ENCODE measurements around the gene AP2A2.

AP2A2 gene

DNA sequence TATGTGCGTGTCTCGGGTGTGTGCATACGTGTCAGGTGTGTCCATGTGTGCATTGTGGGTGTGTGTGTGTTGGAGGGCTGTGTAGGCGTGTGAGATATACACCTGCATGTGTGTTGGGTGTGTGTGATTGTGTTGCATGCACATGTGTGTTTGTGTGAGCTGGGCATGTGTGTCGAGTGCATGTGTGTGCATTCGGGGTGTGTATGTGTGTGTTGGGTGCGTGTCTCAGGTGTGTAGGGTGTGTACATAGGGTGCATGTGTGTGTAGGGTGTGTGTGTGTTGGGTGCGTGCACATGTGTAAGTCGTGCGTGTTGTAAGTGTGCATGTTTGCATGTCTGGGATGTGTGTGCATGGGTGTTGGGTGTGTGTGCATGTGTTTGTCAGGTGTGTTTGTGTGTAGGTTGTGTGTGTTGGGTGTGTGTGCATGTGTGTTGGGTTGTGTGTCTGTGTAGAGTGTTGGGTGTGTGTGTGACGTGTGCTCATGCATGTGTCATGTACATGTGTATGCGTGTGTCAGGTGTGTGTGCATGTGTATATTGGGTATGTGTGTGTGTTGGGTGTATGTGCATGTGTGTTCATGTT is 106.7 kb downstream of the AP2A2 start:
- DNase-seq, result no peak

DNA sequence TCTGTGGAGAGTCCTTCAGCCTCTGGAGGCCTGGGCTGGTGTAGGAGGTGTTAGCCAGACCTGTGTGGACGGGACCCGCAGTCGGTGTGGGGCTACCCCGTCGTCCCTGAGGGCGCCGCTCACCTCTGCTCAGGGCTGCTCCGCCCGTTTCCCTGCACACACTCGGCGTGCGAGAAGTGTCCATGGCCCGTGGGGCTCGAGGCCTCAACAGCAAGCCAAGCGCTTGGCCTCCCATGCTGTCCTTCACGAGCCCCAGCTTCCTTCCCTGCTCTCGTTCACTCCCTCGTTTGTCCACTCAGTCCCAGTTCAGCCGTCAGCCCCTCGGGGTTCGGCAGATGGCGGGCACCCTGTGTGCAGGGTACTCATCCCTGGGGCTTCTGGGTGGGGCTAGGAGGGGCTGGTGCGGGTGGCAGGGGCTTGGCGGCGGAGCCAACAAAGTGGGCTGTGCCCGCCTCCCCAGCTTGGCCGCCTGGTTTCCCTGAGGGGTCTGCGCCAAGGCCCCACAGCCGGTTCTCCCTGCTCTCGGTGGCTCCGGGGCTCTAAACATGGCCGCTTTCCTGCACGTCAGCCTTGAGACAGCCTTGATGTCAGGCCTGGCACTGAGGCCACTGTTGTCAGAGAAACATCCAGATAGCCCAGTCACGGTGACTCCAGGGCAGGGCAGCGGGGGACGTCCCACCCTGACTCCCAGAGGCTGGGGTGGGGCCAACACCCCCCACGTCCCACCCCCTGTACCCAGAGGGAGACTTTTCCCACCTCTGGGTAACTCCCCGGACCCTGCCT is 107.5 kb downstream of the AP2A2 start:
- DNase-seq, result no peak

DNA sequence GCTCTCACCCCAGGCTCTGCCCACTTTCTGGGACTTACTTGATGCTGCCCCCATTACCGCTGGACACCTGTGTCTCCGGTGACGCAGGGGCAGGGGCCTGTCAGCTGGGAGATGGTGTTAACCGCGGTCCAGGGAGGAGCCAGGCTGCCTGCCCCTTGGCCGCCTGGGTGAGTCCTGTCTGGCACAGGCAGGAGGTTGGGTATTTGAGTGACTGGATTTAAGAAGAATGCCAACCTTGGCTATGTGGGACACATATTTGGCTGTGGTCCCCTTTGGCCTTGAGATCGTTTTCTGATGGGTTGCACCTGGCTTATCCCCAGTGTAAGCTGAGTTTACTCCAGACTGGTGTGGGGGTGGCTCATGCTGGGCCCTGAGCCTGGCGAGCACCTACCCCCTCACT is 108.3 kb downstream of the AP2A2 start:
- DNase-seq, result no peak

DNA sequence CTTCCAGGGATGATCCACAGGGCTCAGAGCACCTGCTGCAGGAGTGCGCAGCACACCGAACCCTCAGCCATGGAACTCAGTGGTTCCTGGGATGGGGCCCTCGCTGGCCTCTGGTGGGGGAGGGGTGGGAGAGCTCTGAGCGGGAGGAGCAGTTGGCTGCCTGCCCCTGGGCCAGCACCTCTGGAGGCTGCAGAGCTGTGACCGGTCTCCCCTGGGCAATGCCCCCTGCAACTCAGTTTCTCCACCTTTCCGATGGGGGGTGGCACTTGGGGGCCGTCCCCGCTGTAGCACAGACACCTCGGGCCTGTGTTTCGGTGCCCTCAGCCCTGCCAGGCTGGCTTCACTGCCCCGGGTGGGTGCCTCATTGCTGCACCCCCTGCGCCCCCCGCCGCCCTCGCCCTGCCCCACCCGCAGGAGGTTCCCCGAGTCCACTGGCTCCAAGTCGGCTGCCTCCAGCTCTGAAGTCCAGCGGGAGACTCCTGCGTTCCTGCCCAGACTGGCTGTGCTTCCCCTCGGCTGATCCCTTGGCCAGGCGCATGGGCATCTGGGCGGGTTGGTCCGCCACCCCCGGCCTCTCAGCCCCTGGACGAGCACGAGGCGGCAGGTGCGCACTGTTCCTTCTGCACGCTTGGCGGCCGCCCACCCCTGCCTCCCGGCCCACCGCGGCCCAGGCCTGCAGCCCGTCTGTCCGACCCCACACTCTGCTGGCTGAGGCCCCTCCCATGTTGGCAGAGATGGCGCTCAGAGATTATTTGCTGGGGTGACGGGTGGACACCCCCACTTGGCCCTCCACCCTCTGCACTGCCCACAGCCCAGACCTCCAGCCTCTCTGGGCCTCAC is 109.0 kb downstream of the AP2A2 start:
- DNase-seq, result no peak

DNA sequence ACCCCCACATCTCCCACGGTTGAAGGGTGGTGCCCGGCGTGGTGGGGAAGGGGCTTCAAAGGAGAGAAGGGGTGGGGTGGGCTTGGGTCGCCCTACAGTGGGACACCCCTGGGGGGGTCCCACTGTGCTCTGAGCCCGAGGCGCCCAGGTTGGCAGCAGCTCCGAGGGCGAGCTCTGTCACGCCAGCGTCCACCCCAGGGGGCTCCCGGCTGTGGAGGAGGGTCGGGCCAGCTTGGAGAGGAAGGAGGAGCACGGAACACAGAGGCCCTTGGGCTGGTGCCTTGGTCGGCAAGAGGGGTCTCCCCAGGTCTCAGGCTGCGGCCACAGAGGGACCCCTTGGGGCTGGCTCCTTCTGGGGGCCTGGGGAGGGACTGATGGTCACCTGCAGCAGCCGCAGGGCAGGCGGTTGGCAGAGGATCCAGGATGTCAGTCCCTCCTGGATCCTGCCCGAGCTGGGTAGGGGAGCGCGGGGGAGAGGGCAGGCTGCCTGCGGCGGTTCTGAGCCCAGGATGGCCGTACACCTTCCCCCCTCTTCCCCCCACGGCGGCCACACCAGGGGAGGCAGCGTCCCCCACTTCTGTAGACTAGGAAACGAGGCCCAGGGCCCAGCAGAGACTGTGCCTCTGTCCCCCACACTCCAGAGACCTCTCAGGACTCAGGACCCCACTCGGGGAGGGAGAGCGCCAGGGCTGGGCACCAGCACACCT is 110.1 kb downstream of the AP2A2 start:
- DNase-seq, result no peak

DNA sequence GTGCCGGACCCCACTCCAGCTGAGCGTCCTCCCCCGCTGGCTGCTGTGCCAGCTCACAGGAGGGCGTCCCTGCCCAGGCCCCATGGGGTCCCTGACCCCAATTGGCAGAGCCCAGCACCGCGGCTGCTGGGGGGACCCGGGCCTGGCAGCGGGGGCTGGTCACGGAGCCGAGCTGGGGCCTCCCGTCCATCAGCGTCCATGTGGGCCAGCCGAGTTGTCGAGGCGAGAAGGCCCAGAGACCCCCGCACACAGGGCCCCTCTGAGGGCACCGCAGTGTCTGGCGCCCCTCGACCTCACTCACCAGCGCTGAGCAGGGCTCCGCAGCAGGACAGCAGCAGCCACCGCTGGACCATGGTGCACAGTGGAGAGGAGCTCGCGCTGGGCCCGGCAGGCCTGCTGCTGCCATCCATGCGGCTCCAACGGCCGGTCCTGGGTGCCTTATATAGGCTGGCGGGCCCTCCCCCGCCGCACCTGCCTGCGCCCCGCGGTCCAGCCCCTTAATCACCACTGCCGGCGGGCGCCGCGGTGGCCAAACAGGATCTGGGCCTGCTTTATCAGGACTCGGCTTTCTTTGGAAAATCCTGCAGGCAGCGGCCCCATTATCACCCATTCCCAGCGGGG is 110.7 kb downstream of the AP2A2 start, which contains the start of gene MUC6:
MUC6 (minus strand) TSS at position 416 of the 621 bp plus-strand sequence; CDS start at position 353, 63 bp downstream.
- DNase-seq, result no peak

DNA sequence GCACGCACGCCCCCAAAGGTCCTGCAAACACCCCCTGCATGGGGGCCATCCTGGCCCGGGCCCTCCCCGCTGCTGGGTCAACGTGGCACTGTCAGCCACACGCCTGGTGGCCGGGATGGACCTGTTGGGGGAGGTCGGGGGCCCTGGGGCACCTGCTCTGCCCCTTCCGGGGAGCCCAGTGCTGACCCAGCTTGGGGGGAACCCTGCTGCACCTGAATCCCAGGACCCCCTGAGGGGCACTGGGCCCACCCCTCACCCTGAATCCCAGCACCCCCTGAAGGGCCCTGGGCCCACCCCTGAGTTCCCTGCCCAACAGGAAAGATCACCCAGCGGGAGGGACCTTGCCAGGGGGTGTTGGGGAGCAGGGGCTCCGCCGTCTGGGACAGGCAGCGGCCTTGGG is 111.3 kb downstream of the AP2A2 start:
- no peak for DNase-seq

DNA sequence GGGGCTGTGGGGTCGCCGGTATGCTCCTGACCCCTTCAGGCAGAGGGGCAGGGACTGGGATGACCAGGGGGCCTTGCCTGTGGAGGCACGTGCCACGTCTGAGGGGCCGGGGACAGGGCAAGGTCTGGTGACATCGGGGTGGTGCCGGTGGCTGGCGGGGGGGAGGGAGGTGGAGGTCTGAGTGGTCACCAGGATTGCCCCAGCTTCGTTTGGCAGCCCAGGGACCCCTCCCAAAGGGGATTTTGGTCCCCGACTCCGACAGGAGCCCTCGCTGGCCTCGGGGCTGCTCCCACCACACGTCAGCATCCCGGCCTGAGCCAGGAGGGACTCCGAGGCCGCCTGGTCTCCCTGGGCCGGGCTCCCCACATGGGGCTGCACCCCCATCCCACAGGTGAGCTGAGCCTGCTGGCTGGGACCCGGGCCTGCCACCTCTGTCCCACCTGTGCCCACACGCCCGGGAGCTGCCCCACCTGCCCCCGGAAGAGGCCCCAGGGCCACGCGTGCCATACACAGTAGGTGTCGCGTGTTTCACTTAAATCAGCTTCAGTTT is 111.9 kb downstream of the AP2A2 start:
- DNase-seq, result no peak

DNA sequence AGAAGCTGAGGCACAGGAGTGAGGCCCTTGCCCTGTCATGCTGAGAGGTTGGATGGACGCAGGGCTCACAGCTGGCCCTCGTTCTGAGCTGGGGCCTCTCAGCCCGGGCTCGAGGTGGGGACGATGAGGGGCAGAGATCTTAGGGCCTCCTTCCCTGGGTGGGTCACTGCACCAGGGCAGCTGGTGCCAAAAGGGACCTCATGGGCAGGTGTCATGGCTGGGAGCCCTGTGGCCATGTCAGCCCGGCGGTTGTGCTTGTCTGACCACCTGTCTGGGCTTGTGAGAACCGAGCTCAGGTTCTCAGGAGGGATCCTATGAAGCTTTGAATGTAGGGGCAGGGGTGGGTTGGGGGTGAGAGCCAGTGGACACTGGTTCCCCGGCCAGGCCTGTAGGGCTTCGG is 112.7 kb downstream of the AP2A2 start:
- DNase-seq, result no peak

DNA sequence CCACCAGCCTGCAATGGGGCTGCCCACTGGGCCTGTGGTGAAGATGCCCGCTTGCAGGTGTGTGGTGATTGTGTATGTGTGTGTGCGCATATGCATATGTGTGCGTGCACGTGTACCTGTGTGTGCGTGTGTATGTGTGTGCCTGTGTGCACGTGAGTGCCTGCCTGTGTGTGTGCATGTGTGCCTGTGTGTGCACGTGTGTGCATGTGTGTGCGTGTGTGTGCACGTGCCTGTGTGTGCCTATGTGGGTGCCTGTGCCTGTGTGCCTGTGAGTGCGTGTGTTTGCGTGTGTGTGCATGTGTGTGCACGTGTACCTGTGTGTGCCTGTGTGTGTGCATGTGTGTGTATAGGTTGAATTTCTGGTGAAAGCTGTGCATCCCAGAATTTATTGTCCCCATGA is 113.3 kb downstream of the AP2A2 start:
- DNase-seq, result no peak

DNA sequence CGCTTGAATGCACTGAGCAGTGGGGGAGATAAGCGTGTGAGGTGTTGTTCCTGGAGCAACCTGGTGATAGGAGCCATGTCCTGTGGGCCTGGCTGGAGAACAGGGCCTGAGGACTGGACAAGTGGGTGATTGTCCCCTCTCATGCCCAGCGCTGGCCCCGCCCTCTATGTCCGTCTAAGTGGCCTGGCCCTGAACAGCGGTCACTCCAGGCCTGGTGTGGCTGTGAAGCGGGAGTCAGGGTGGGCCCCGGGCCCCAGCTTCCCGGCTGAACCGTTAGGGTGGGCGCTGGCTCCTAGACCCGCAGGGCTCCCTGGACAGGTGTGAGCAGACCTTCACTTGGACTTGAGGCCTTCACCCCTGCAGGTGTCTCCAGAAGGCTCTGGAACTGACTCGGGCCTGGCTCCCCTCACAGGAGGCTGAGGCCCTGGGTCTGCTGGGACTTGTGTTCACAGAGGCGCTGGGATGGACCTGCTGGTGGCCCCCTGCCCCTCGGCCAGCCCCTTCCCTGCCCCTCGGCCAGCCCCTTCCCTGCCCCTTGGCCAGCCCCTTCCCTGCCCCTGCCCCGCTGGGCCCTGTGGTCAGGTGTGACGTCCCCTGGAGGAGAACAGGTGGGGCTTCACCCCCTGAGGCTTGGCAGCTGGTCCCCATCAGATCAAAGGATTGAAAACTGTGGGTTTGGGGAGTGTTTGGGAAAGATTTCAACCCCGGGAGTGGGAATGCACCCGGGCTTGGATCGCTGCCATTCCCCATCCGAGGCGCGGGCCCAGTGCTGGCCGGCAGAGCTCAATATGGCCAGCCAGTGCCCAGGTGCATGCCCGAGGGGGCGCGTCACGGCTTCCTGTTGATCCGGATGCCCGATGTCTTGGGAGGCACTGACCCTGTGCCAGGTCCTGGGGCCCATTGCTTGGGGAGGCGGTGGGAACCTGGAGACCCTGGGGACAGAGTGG is 114.1 kb downstream of the AP2A2 start:
- no peak for DNase-seq

DNA sequence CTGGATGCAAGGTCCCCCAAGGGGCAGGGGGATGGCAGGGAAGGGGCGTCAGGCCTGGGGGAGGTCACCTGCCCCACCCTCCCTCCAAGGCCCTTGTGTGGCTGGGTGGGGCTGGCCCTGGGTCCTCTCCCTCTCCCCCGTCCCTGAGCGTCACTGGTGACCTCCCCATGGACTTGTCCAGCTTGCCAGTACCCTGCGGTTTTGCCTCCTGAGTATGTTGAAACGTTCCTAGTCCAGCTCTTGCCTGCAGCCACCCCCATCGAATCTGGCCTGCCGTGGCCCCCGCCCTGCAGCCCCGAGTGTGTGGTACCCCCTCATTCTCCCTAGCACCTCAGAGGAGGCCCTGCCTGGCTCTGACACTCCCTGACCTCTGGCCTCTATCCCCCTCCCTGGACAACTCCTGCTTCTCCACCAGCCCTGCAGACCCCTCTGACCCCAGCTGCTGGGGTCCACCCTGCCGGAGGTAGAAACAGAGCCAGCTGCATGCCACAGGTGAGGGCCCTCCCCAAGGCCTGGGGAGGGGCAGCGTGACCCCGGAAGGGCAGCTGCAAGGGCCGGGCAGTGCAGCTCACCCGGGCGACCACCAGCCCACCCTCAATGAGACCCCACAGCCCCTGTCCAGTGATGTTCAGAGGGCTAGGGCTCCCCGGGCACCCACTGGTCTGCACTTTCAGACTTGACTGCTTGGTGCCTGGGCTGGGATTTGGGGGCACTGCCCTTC is 114.9 kb downstream of the AP2A2 start:
- DNase-seq, result no peak

DNA sequence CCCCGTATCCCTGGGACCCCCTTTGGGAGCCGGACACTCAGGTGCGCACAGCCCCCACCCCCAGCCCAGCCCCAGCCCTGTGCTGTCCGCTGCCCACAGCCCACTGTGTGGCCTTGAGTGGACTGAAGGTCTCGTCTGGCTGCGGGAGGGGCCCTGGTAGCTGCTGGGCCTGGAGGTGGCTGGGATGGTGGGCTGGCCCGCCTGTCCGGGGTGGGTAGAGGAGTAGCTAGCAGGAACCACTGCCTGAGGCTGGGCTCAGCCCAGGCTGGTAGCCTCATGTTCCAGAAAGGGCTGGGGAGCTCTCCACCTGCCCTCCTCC is 115.4 kb downstream of the AP2A2 start:
- DNase-seq, result no peak

DNA sequence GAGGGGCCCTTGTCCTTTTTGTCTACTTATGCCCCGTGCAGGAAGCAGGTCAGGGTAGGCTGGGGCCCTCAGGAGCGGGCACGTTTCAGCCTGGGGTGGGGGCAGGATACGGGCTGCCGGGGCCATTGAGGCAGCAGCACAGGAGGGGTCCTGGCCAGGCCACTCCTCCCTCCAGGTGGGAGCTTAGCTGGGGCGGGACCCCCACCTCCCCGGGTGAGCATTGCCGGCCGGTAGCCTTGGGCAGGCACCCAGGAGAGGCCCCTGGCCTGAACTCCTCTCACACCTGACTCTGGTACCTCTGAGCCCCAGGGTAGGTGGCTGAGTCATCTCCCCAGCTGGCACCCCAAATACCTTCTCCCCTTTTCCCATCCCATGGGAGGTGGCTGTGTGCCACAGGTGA is 115.8 kb downstream of the AP2A2 start:
- no peak for DNase-seq

DNA sequence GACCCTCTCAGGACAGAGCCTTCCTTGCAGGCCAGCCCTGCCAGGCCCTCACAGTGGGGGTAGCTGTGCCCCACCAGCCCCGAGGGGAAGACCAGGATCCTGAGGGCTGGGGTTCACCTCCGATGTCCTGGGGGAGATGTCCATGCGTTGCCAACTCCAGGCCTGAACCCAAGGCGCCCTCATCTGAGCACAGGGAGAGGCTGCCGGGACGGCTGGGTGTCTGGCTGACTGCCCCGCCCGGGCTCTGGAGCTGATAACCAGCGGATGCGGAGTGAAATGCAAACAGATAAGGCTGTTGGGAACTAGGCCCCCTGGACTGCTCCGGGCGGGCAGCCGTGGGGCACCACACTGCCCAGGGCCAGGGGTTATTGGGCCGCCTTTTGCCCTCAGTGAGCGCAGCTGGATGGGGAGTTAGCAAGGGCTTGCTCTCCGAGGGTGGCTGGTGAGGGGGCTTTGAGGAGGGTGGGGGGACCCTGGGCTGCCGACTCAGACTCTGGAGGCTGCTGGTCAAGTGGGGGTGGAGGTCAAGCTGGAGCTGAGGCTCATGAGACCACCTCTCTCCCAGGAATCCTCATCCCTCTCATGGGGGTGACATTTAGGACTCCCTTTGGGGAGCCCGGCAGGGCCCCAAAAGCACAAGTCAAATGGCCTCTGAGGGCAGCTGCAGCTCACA is 116.4 kb downstream of the AP2A2 start:
- DNase-seq, result no peak

DNA sequence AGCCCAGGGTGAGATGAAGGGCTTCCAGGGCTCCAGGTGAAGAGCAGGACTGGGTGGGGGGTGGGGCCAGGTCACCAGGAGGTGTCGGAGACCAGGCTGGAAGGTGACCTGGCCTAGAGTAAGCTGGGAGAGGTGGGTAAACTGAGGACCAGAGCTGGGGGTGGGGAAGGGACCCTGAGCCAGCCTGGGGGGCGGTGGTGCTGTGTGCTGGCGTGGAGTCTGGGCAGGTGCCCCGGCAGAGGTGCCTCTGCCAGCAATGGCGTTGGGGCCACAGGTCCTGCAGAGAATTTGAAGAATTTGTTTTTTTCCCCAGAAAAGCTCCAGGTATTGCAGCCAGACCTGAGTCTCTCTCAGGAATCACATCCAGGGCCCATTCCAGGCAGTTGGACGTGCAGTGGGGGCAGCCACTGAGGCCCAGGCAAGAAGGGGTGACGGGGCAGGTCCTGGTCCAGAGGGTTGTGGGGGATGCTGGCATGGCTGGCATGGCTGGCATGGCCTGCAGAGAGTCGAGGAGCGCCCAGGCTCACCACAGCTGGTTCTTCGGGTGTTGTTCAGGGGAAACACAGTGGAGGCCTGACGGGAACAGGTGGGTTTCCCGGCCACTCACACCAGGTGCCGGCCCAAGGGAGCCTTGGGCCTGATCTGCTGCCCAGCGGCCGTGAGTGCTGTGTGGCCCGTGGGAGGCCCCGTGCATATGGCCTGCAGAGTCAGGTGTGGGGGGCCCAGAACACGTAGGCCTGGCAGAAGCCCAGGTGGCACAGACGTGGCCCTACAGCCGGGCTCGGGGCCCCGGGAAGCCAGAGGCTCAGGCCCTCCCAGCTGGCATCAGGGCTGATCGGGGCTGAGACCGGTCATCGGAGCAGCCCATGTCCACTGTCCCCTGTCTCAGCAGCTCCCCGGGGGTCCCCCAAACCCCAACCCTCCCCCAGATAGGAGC is 117.2 kb downstream of the AP2A2 start:
- DNase-seq, result no peak

DNA sequence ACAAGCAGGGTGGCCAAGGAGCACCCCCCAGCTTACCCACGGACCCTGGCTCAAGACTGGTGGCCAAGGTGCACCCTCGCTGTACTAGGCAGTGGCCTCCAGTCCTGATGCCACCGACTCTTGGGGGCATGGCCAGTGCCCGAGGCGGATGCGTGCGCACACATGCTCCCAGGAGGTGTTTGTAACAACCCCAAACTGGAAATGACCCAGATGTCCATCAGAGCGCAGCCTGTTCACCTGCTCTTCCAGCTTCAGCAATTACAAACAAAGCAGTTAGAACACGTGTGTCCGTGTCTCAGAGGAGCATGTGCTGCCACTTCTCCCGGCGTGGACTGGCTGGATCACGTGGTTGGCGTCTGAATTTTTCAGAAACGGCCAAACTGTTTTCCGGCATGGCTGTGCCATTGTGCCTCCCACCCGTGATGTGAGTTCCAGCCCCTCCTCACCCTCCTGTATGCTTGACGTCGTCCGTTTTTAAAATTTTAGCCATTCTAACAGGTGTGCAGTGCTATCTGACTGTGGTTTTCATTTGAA is 118.0 kb downstream of the AP2A2 start:
- no peak for DNase-seq

DNA sequence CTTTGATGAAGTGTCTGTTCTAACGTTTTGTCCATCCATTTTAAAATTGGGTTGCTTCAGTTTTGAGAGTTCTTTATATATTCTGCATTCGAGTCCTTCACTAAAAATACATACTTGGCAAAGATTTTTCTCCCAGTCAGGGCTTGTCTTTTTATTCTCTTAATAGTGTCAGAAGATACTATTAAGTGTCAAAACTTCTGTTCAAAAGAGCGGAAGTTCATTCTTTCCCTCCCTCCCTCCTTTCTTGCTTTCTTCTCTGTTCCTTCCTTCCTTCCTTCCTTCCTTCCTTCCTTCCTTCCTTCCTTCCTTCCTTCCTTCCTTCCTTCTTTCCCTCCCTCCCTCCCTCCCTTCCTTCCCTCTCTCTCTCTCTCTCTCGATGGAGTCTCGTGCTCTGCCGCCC is 118.5 kb downstream of the AP2A2 start:
- DNase-seq, result no peak
